ENCODE data around the gene TAS2R3.

Gene TAS2R3, protein sequence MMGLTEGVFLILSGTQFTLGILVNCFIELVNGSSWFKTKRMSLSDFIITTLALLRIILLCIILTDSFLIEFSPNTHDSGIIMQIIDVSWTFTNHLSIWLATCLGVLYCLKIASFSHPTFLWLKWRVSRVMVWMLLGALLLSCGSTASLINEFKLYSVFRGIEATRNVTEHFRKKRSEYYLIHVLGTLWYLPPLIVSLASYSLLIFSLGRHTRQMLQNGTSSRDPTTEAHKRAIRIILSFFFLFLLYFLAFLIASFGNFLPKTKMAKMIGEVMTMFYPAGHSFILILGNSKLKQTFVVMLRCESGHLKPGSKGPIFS

DNA sequence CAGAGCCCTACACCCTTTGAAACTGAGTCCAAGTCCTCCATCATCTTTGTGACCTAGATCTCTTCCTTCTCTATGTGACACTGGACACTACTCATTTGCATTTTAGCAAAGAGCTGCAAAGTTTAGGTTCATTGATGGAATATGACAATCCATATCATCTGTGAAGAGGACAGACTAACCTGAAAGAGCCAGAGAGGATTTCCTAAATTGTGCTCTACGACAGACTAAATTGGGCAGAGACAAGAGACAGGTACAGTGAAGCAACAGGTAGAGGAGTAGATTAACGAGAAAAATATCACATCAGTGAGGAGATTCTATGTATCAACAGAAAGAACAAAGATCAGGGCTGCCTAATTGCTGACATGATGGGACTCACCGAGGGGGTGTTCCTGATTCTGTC is at the start of gene TAS2R3:
Gene TAS2R3, plus strand, starts transcription at position 301 of the 400 bp plus-strand sequence. Its CDS starts 62 bp downstream, at position 363.
- DNase-seq (ENCODE audit: low spot score): no peak
- in situ Hi-C loops (cut with MboI; ENCODE audit: low pct_unique_long_range_greater_than_20kb, low sequenced_read_pairs, unreplicated experiment): no loop called here
- TF ChIP-seq, protein P1, sequence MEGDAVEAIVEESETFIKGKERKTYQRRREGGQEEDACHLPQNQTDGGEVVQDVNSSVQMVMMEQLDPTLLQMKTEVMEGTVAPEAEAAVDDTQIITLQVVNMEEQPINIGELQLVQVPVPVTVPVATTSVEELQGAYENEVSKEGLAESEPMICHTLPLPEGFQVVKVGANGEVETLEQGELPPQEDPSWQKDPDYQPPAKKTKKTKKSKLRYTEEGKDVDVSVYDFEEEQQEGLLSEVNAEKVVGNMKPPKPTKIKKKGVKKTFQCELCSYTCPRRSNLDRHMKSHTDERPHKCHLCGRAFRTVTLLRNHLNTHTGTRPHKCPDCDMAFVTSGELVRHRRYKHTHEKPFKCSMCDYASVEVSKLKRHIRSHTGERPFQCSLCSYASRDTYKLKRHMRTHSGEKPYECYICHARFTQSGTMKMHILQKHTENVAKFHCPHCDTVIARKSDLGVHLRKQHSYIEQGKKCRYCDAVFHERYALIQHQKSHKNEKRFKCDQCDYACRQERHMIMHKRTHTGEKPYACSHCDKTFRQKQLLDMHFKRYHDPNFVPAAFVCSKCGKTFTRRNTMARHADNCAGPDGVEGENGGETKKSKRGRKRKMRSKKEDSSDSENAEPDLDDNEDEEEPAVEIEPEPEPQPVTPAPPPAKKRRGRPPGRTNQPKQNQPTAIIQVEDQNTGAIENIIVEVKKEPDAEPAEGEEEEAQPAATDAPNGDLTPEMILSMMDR (IDR thresholded peaks at IDR 0.05; ENCODE audit: extremely low read depth, insufficient read depth, missing control alignments): no peak

DNA sequence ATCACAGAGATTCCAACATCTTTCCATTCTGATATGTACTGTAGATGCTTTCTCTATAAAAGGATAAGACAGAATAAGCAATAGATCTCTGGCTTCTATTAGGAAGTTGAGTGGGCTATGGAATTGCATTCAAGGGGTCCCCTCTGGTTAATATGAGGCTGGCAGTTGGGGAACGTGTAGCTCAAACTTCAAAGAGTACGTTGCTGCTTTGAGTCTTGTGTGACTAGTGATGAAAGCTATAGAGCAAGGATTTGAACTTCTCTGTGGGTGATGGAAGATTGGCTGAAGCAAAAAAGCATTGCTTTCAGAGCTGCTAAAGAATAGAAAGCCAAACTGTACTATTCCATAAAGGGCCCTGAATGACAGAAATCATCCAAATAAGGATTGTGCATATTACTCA is 49.3 kb upstream of the TAS2R3 start:
- in situ Hi-C loops (cut with MboI; ENCODE audit: low pct_unique_long_range_greater_than_20kb, low sequenced_read_pairs, unreplicated experiment): no loop called here
- DNase-seq (ENCODE audit: low spot score): no peak
- TF ChIP-seq, protein P1 (IDR thresholded peaks at IDR 0.05; ENCODE audit: extremely low read depth, insufficient read depth, missing control alignments): no peak

DNA sequence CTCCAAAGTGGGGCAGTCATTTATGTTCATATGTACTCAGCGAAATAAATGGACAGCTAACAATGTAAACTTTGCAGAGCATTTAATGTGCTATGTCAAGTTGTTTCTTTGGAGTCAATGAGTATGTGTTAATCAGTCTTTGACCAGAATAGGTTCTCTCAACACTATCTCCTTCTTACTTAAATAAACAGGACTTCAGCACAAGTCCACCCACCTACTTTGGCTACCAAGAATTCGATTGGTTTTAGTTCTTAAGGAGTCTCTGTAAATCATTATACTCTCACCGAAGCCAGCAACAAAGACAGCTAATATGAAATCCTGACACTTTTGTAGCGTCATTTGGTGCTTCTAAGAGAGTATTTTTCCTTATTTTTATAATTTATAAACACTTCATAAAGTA is 48.9 kb upstream of the TAS2R3 start:
- TF ChIP-seq, protein P1 (IDR thresholded peaks at IDR 0.05; ENCODE audit: extremely low read depth, insufficient read depth, missing control alignments): no peak
- no peak for DNase-seq (ENCODE audit: low spot score)
- in situ Hi-C loops (cut with MboI; ENCODE audit: low pct_unique_long_range_greater_than_20kb, low sequenced_read_pairs, unreplicated experiment): no loop called here

DNA sequence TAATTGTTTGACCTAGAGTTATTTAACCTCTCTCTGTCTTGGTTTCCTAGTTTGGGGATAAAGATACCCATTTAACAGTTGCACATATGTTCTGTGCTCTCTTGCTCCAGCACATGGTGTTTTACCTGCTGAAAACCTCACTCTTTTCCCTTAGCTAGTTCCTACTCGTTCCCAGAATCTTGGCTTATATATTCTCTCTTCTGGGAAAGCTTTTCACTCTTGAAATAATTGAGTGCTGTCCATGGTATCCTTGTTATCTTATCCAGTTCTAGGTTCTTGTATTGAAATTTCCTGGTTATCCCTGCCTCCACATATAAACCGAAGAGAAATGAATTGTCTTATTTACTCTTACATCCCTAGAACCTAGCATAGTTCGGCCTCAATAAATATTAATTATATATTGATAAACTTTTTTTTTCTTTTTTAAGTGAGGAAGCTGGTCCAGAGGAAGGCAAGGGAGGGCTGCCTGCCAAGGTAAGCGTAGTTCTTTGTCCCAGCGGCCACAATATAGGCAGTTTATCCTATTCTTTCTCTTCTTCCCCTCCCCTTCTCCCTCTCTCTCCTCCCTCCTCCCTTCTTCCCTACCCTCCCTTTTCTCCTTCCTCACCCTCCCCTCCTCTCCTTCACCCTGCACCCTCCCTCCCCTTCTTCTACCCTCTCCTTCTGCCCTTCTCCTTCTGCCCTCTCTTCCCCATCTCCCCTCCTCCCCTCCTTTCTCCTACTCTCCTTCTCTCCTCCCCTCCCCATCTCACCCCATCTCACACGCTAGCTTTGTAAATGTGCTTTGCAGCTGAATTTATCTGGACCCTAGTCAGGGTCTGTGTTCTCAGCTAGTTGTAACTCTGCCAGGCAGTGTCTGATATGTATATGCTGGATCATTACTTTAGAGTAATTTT is 47.9 kb upstream of the TAS2R3 start:
- TF ChIP-seq, protein P1 (IDR thresholded peaks at IDR 0.05; ENCODE audit: extremely low read depth, insufficient read depth, missing control alignments): no peak
- in situ Hi-C loops (cut with MboI; ENCODE audit: low pct_unique_long_range_greater_than_20kb, low sequenced_read_pairs, unreplicated experiment): no loop called here
- no peak for DNase-seq (ENCODE audit: low spot score)

DNA sequence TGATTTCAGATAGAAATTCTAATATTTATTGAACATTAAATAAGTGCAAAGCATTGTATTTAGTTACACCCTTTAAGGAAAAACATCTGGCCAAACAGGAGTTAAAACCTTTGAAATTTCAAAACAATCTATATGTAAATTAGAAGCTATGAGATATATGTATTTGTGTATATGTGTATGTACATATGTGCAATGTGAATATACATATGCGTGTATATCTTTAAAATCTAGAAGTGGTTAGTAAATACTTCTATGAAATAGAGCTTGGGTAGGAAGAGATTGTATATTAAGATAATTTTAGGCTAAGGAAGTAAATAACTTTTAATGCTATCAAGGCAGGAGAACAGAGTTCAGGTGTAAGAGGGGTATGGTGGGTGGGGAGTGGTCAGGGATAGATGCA is 46.4 kb upstream of the TAS2R3 start:
- TF ChIP-seq, protein P1 (IDR thresholded peaks at IDR 0.05; ENCODE audit: extremely low read depth, insufficient read depth, missing control alignments): no peak
- in situ Hi-C loops (cut with MboI; ENCODE audit: low pct_unique_long_range_greater_than_20kb, low sequenced_read_pairs, unreplicated experiment): no loop called here

DNA sequence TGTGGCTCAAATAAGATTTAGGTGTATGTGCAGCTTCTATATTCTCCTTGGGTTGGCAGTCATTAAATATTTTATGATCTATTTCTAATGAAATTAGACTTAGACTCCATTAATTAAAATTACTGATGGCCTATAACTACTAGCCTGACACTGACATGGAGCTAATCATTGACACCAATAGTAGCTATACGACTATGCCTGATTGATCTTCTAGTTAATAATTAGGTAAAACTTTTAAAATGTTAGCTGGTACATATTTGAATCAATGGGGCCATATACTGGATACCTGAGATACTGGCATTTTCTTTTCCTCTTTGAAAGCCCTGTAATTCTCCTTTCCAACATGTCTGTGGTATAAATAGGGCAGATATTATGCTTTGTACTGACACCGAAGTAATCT is 41.4 kb upstream of the TAS2R3 start:
- TF ChIP-seq, protein P1 (IDR thresholded peaks at IDR 0.05; ENCODE audit: extremely low read depth, insufficient read depth, missing control alignments): no peak
- in situ Hi-C loops (cut with MboI; ENCODE audit: low pct_unique_long_range_greater_than_20kb, low sequenced_read_pairs, unreplicated experiment): no loop called here
- no peak for DNase-seq (ENCODE audit: low spot score)

More for the DNA sequence above, 46.4 kb upstream of the TAS2R3 start:
- DNase-seq (ENCODE audit: low spot score): no peak
